SH-SY5Y (cell line): ENCODE data around the gene CNTFR.

Experiments used
- GATA2 ChIP-seq: IDR thresholded peaks from 2 replicates; pipeline ENCODE4 v1.6.1; 2011; ENCODE audit warnings: mild to moderate bottlenecking, low read depth, low read length
- GATA3 ChIP-seq: IDR thresholded peaks from 2 replicates; pipeline ENCODE4 v1.6.1; 2011; ENCODE audit warnings: low read depth, mild to moderate bottlenecking, low read length, moderate library complexity

GRCh38 chr9:34591248-34591916 lies 1.9 kb upstream of the CNTFR start:
- TF ChIP-seq GATA2: no peak
- no peak for TF ChIP-seq GATA3
